Fibroblast of mammary gland (primary cell): ENCODE data around the gene CHD6.
A peak's percentile ranks its signal among the peaks of the same experiment; 100 is the strongest.

Experiments
- DNase-seq: peaks from one replicate; pipeline ENCODE4 v3.0.0-alpha.2; 2010; ENCODE audit warnings: low read depth
- H3K4me3 ChIP-seq: 2 replicates; pipeline ENCODE4 v1.5.1; 2011; ENCODE audit warnings: low read depth, mild to moderate bottlenecking, low read length, moderate library complexity; ENCODE audit not compliant: control insufficient read depth
- CTCF ChIP-seq: conservative IDR thresholded peaks from 2 replicates; pipeline ENCODE4 v1.5.1; 2011; ENCODE audit warnings: low read depth, low read length, inconsistent platforms; ENCODE audit not compliant: control insufficient read depth, insufficient read depth

CHD6 gene

DNA sequence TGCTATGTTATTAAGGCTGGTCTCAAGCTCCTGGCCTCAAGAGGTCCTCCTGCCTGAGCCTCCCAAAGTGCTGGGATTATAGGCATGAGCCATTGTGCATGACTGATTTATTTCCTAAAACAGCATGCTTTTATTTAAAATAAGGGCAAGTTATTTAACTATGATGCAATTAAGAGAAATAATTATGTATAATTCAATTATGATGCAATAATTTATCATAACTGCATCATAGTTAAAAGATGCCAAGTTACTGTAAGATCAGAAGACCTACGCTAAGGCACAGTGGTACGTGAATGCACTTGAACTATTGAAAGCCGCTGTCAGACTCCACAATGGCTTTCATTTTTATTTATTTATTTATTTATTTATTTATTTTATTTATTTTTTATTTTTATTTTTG, 227.3 kb downstream of the CHD6 start:
- no peak for TF ChIP-seq CTCF
- DNase-seq = no peak
- no peak overlapping the region for H3K4me3 ChIP-seq

DNA sequence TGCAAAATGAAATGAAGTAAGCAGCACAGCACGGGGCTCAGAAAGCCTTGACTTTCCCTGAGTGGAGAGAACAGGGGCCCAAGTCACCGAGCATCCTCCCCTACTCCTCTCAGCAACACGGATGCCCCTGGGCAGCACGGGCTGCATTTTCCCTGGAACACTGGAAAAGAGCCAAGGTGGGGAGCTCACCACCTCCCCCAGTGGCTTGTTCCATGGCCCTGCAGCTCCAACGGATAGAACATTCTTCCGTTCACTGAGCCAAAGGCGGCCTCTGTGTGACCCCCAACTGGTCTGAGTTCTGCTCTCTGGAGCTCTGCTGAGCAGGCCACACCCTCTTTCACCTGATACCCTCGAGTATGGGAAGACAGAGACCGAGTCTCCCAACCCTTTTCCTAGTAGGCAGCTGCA, 230.7 kb downstream of the CHD6 start:
- no peak for DNase-seq
- no peak overlapping the region for H3K4me3 ChIP-seq
- no peak for TF ChIP-seq CTCF

- no peak overlapping the region for H3K4me3 ChIP-seq
- DNase-seq = peak; percentile 75
- TF ChIP-seq CTCF = no peak
Observed at GRCh38 chr20:41386502-41387427, 231.4 kb downstream of the CHD6 start.

DNA sequence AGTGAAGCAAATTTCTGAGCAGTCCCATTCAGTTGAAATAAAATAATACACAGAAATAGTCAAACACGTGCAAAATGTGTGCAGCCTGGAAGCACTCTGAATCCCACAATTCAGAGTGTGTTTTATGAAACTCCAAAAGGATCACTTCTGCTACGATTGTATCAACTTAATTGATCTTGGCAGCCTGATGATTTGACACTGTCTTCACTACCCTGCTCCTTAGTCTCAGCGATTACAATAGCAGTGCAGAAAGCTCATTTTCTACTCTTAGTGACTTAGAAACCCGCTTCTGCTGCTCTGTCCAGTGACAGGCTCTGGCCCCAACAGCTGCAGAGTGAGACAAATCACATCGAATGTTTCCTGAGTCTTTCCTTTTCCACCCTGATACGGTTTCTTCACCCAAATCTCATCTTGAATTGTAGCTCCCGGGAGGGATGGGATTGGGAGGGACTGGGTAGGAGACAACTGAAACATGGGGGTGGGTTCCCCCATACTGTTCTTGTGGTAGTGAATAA, 235.3 kb downstream of the CHD6 start:
- TF ChIP-seq CTCF = no peak
- DNase-seq = no peak
- H3K4me3 ChIP-seq = no peak overlapping the region

DNA sequence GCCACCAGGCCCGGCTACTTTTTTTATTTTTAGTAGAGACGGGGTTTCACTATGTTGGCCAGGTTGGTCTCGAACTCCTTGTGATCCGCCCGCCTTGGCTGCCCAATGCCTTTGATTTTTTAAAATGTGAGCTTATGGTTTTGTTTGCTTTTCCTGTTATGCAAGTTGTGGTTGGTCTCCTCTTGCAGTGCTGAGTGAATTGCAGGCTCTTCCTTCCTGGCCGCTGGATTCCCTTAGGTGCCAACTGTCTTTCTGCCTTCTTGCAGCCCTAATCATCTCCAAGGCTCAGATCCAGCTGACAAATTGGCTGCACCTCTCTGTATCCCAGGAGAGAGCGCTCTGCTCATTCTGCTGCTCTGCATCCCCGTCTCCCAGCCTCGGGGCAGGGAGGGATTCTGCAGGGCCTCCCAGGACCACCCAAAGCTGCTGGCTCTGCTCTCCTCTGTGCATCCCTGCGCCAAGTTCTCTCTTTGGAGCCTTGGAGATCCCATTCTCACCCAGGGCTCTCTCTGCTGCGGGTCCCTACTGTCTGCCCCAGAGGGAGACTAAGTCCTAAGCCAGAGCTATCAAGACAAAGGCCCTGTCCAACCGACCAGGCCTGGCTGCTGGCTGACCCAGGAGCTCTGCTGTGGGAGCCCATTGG, 237.5 kb downstream of the CHD6 start:
- no peak for DNase-seq
- TF ChIP-seq CTCF = no peak
- H3K4me3 ChIP-seq = no peak overlapping the region

- H3K4me3 ChIP-seq = no peak overlapping the region
- TF ChIP-seq CTCF = no peak
- DNase-seq = no peak
Observed at GRCh38 chr20:41379551-41379950, 238.6 kb downstream of the CHD6 start.
